ENCODE data around the gene SLC25A51.

DNA sequence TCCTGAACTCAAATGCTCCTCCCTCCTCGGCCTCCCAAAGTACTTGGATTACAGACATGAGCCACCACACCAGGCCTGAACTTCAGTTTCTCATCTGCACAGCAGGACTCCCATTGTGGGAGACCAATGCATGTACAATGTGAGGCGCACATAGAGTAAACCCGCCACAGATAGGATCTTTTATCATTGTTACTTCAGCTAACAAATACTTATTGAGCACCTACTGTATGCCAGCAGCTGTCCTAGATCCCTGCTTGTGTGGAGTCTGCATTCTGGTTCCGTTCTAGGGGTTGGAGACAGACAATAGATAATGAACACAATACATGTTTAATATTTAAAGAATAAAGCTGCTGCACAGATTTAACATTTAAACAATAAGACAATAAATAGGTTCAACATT lies 6.3 kb upstream of the SLC25A51 start:
- TF ChIP-seq, protein P1, sequence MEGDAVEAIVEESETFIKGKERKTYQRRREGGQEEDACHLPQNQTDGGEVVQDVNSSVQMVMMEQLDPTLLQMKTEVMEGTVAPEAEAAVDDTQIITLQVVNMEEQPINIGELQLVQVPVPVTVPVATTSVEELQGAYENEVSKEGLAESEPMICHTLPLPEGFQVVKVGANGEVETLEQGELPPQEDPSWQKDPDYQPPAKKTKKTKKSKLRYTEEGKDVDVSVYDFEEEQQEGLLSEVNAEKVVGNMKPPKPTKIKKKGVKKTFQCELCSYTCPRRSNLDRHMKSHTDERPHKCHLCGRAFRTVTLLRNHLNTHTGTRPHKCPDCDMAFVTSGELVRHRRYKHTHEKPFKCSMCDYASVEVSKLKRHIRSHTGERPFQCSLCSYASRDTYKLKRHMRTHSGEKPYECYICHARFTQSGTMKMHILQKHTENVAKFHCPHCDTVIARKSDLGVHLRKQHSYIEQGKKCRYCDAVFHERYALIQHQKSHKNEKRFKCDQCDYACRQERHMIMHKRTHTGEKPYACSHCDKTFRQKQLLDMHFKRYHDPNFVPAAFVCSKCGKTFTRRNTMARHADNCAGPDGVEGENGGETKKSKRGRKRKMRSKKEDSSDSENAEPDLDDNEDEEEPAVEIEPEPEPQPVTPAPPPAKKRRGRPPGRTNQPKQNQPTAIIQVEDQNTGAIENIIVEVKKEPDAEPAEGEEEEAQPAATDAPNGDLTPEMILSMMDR (IDR thresholded peaks at IDR 0.05; ENCODE audit: insufficient read depth, low read length, poor library complexity, severe bottlenecking), result no peak
- TF ChIP-seq EZH2phosphoT487 (conservative IDR thresholded peaks at IDR 0.05; ENCODE audit: low read length), result no peak

Data from SU-DHL-6 (cell line).